GM12874 (cell line): ENCODE measurements around the gene PIK3CB.

Source experiments
- TF ChIP-seq, protein P1 (sequence below): IDR thresholded peaks from 2 replicates; pipeline ENCODE4 v1.5.1; 2011; ENCODE audit warnings: low read depth, mild to moderate bottlenecking, control low read depth, low read length, moderate library complexity; ENCODE audit not compliant: insufficient read depth

PIK3CB gene

DNA sequence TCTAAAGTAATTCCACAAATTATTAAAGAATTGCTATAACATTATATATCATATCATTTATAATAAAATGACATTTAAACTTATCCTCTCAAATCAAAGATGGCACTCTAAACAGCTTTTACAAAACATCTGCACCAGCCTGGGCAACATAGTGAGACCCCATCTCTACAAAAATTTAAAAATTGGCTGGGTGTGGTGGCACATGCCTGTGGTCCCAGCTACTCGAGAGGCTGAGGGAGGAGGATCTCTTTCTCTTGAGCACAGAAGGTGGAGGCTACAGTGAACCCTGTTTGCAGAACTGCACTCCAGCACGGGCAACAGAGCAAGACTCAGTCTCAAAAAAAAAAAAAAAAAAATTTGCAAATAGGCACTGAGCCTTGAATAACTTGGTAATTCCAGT, 63.1 kb downstream of the PIK3CB start:
- TF ChIP-seq, protein P1, sequence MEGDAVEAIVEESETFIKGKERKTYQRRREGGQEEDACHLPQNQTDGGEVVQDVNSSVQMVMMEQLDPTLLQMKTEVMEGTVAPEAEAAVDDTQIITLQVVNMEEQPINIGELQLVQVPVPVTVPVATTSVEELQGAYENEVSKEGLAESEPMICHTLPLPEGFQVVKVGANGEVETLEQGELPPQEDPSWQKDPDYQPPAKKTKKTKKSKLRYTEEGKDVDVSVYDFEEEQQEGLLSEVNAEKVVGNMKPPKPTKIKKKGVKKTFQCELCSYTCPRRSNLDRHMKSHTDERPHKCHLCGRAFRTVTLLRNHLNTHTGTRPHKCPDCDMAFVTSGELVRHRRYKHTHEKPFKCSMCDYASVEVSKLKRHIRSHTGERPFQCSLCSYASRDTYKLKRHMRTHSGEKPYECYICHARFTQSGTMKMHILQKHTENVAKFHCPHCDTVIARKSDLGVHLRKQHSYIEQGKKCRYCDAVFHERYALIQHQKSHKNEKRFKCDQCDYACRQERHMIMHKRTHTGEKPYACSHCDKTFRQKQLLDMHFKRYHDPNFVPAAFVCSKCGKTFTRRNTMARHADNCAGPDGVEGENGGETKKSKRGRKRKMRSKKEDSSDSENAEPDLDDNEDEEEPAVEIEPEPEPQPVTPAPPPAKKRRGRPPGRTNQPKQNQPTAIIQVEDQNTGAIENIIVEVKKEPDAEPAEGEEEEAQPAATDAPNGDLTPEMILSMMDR = no peak

DNA sequence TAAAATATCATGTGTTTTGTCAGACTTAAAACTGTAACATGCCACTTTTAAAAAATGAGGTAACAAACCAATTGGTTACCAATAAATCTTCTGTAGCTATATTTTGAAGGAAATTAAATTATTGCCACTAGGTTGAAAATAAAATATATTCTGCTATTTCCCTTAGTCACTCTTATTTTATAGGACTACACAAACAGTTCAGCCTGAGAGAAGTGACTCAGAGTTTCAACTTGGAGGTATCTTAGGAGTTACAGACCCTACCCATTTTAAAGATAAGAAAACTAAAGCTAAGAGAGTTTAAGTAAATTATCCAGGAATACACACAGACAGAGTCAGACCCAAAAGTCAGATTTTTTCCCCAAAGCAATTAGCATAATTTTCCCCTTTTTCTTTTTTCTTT, 65.1 kb downstream of the PIK3CB start:
- TF ChIP-seq, protein P1 = no peak

DNA sequence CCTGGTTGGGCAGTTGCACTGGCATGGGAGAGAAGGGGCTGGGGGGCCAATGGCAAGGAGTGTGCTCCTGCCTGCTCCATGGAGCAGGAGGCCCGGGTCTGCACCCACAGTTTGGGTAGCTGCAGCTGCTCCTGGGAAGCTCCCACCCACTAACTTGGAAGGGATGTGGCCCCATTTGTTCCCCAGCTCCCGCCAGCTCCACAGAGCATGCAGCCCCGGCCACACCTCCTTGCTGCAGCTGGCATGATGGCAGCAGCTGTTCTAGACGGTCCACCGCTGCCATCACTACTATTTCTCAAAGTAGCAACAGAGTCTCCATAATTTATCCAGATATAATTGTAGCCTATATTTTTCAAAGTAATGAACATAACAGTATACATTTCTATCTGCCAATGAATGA, 65.8 kb downstream of the PIK3CB start:
- TF ChIP-seq, protein P1 = no peak

DNA sequence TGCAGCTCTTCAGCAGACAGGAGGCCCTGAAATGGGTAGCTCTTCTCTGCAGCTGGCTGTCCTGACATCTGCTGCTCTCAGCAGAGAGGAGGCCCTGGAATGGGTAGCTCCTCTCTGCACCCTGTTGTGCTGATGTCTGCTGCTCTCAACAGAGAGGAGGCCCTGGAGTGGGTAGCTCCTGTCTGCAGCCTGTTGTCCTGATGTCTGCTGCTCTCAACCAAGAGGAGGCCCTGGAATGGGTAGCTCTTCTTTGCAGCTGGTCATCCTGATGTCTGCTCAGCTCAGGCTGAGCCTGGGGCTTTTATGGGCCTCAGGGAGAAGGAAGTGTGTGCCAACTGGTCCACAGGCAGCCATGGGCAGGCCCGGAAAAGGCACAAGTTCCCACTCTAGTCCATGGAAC, 66.6 kb downstream of the PIK3CB start:
- TF ChIP-seq, protein P1 = no peak

DNA sequence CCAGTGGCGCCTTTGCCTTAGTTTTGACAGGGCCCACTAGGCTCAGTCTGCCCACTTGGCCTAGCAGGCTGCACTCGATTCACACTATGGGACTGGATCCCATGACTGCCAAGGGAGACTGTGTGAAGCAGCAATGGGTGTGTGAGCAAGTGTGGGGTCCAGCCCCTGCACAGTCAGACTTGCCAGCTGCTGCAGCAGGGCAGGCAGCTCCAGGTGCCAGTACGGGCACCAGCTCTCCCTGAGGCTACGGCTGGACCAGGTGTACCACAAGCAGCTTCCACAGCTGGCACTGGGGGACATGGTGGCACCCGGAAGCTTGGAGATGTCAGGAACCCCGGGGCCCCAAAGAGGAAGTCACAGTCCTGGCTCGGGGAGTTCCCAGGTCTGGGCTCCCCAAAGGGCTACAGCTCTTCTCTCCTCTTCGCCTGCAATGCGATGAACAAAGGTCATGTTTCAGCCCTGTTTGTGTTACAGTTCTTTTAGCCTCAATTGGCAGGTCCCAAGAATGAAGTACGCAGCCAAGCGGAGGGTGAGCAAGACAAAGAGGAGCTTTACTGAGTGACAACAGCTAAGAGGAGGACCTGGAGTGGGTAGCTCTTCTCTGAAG, 67.1 kb downstream of the PIK3CB start:
- TF ChIP-seq, protein P1 = no peak

DNA sequence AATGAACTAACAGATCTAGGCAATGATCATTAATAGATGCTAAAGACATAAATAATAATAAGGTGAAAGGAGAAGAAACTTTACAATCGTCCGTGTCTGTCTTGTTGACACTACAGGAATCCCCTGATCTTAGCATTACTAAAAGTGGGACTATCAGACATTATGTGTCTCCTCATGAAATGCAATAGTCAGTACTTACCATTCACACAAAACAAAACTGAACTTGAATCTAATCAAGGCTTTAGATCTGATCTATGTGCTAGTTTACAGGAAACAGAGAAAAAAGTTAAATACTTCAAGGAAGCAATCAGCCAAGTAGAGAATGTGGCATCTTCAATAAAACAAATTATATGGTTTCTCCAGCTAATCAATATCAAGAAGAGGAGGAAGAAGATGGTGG, 73.7 kb downstream of the PIK3CB start:
- TF ChIP-seq, protein P1 = no peak

DNA sequence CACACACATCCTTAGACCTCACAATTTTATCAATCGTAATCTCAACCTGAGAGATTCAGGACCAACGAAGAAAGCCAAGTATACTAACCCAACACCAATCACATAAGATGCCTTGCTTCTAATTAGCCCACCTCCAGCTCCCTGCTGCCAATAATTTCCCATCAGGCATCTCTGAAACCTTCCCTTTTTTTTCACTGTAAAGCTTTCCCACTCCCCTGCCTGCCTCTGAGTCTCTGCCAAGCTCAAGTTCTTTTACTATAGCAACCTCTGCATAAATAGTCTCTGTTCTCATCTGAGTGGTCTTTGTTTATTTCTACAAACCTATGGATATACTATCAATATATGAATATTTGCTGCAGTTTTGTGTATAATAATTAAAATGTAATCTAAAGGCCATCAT, 86.5 kb downstream of the PIK3CB start:
- TF ChIP-seq, protein P1 = no peak
